HG02943 (cell line): ENCODE data around the gene COL18A1.
"Not testable (repeated sequence)": the region's sequence is repeated elsewhere in the genome, so short reads cannot be mapped to it uniquely, and the experiment has no call there.

Experiments used
- ATAC-seq: cut with Tn5 transposase; IDR thresholded peaks from one replicate; pipeline ENCODE4 v1.9.1; 2021; ENCODE audit warnings: mild to moderate bottlenecking, low read depth, moderate library complexity; ENCODE audit not compliant: unreplicated experiment

Gene COL18A1

GRCh38 chr21:45366931-45367401 is 38.0 kb upstream of the COL18A1 start:
- no peak for ATAC-seq

GRCh38 chr21:45367402-45368351 is 37.3 kb upstream of the COL18A1 start:
- no peak for ATAC-seq

GRCh38 chr21:45369018-45369417 is 35.9 kb upstream of the COL18A1 start:
- not testable (repeated sequence) for ATAC-seq

- ATAC-seq, result no peak
These were observed 34.4 kb upstream of the COL18A1 start for GRCh38 chr21:45370575-45370974.

GRCh38 chr21:45371081-45371480 is 33.9 kb upstream of the COL18A1 start:
- ATAC-seq, result no peak

- ATAC-seq, result no peak
These were observed 33.3 kb upstream of the COL18A1 start for GRCh38 chr21:45371655-45372054.

- ATAC-seq, result no peak
These were observed 32.1 kb upstream of the COL18A1 start for GRCh38 chr21:45372732-45373355.

GRCh38 chr21:45373991-45374816 is 30.8 kb upstream of the COL18A1 start:
- ATAC-seq, result no peak

GRCh38 chr21:45374826-45375455 is 30.0 kb upstream of the COL18A1 start:
- no peak for ATAC-seq

- no peak for ATAC-seq
These were observed 28.3 kb upstream of the COL18A1 start for GRCh38 chr21:45376459-45377324.

GRCh38 chr21:45377325-45377709 is 27.6 kb upstream of the COL18A1 start:
- no peak for ATAC-seq

GRCh38 chr21:45377866-45378257 is 27.1 kb upstream of the COL18A1 start:
- no peak for ATAC-seq

GRCh38 chr21:45378258-45378966 is 26.6 kb upstream of the COL18A1 start:
- ATAC-seq, result no peak

- ATAC-seq, result no peak
These were observed 25.6 kb upstream of the COL18A1 start for GRCh38 chr21:45379171-45379900.

- ATAC-seq, result no peak
These were observed 25.0 kb upstream of the COL18A1 start for GRCh38 chr21:45379901-45380330.

- ATAC-seq, result no peak
These were observed 24.4 kb upstream of the COL18A1 start for GRCh38 chr21:45380566-45380965.

GRCh38 chr21:45381036-45381787 is 23.8 kb upstream of the COL18A1 start:
- ATAC-seq, result no peak
